Spleen (tissue), 11 donors: ENCODE results near the gene FBXO47. TPM values are rescaled to one million over a fixed set of nuclear protein-coding genes. Genes with fewer than 3 reads are reported as not detected.

ENCODE experiments used
- DNase-seq: peaks from one replicate; pipeline ENCODE4 v3.0.0-alpha.2; 2020
- H3K27ac ChIP-seq, 8 donors: fragments of 200-600 bp; sonication (generic) in 7 of 8; 1 replicate in 4 of 8; 2 replicates in 4 of 8; pipeline versions ENCODE4 v1.5.0 to v1.8.0; 2016 to 2021; ENCODE audit warnings: inconsistent platforms in 4 of 8, mild to moderate bottlenecking in 4 of 8, moderate library complexity in 1 of 8
- H3K27me3 ChIP-seq, 7 donors: fragments of 200-600 bp; sonication (generic) in 6 of 7; replicated peaks in 1 of 7; 1 replicate in 4 of 7; 2 replicates in 3 of 7; pipeline versions ENCODE4 v1.5.0 to v1.8.0; 2016 to 2021; ENCODE audit warnings: inconsistent platforms in 3 of 7, mild to moderate bottlenecking in 1 of 7
- H3K36me3 ChIP-seq, 6 donors: fragments of 200-600 bp; sonication (generic) in 5 of 6; 1 replicate in 4 of 6; 2 replicates in 2 of 6; pipeline versions ENCODE4 v1.5.0 to v1.8.0; 2016 to 2021; ENCODE audit warnings: inconsistent platforms in 2 of 6
- H3K4me1 ChIP-seq, 6 donors: fragments of 200-600 bp; sonication (generic) in 5 of 6; 1 replicate in 3 of 6; 2 replicates in 3 of 6; pipeline versions ENCODE4 v1.5.0 to v1.8.0; 2016 to 2021; ENCODE audit warnings: inconsistent platforms in 3 of 6
- H3K4me3 ChIP-seq, 8 donors: fragments of 200-600 bp; sonication (generic) in 7 of 8; 1 replicate in 4 of 8; 2 replicates in 4 of 8; pipeline versions ENCODE4 v1.5.0 to v1.8.0; 2016 to 2021; ENCODE audit warnings: inconsistent platforms in 4 of 8, mild to moderate bottlenecking in 4 of 8, moderate library complexity in 2 of 8
- H3K9me3 ChIP-seq, 8 donors: fragments of 200-600 bp; sonication (generic) in 7 of 8; 1 replicate in 4 of 8; 2 replicates in 4 of 8; pipeline versions ENCODE4 v1.5.0 to v1.8.0; 2016 to 2021; ENCODE audit warnings: inconsistent platforms in 4 of 8
- POLR2A ChIP-seq, 3 donors: fragments of 450-650 bp; IDR thresholded peaks; one replicate each; pipeline ENCODE4 v1.5.1; 2017; ENCODE audit warnings: antibody characterized with exemption in 3 of 3, mild to moderate bottlenecking in 1 of 3
- POLR2AphosphoS5 ChIP-seq, 3 donors: sonication (generic); formaldehyde crosslinking; IDR thresholded peaks; one replicate each; pipeline ENCODE4 v1.5.1; 2017; ENCODE audit warnings: antibody characterized with exemption in 3 of 3
- WGBS, 5 donors: extraction: QIAGEN DNeasy Blood & Tissue Kit in 3 of 5; methylation state at CpG; one replicate each; pipeline versions ENCODE4 v1.1.5 to v1.1.7; 2013 to 2018; 5-methylcytosine and 5-hydroxymethylcytosine counted together
- intact Hi-C: fragments of 100-400 bp; cut with DNase I; formaldehyde crosslinking; loops from one replicate; pipeline ENCODE4 v1.15.0; 2023; ENCODE audit warnings: low total_unique reads
- polyA plus RNA-seq, 3 donors: library from polyadenylated mRNA; stranded (reverse); fragments of 200-250 nt; gene quantifications; one replicate each; pipeline ENCODE4 v1.2.1, GENCODE V29; 2013
- total RNA-seq, 7 donors: library from RNA; depleted of rRNA in 3 of 7; stranded (reverse); fragments of >200 nt in 3 of 7; fragmentation: NEBNext Ultra II Directional in 4 of 7; extraction: Animal tissue kit (Norgen Biotek cat#: 25700) in 4 of 7; gene quantifications; one replicate each; pipeline versions ENCODE4 v1.1.0 to v1.2.1, GENCODE V29; 2016 to 2021
- TF ChIP-seq, protein P1 (sequence below), 11 experiments: fragments of 200-600 bp in 7 of 11; fragments of 450-650 bp in 4 of 11; sonication (generic) in 4 of 11; IDR thresholded peaks in 8 of 11; conservative IDR thresholded peaks in 3 of 11; 1 replicate in 7 of 11; 2 replicates in 4 of 11; pipeline versions ENCODE4 v1.4.0 to v1.8.0; 2016 to 2021; ENCODE audit warnings: antibody characterized with exemption in 11 of 11, inconsistent platforms in 4 of 11, mild to moderate bottlenecking in 1 of 11
- donor health status: healthy with polysubstance abuse.
- donor health status: DM: no; HTN: no; CAD: no; lungs with moderate emphysema.
- donor health status: DM: no; HTN: no; CAD: no.
- donor health status: Bipolar disorder and iron deficiency.
- donor health status: healthy.
- donor health status: DM: no; HTN: no; CAD: no.
- donor health status: DM: yes; HTN: yes; CAD: no.

FBXO47 gene
- total and polyA plus RNA-seq, 10 donors, result 0.06 TPM; not detected in 9

DNA sequence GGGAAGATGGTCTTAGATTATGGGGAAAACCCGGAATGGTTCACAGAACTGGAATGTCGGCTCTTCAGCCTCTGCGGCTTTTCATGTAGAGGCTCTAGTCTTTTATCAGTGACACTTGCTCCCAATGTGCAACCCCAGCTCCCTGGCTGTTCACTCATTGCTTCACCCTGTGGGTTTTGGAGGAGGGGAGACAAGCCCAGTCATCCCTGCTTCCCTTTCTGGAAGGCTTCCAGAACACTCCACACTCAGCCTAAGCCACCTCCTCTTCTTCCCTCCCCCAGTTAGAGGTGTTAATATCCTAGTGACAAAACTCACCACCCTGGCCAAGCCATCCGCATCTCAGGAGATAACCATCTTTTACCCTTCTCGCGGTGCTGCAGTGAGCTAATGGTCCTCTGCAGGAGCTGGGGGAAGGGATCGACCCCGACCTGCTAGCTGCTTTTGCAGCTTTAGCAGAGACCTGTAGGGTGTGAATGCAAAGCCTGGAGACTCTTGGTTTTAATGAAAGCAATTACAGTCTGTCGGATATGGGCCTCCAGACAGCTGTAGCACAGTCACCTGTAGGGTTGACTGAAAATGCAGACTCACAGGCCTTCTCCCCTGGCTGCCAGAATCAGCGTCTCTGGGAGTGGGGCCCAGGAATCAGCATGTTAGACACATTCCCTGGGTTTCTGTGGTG is 66.1 kb downstream of the FBXO47 start:
- no peak for DNase-seq
- peaks cover 56 to 99% (median 83%) of the 10 kb centered on the region in 6 donors for H3K4me1 ChIP-seq
- intact Hi-C loops, result no loop called here
- H3K27me3 ChIP-seq, result peaks cover 0 to 4% (median 0%) of the 10 kb centered on the region in 7 donors
- no peaks in the 10 kb centered on the region for H3K9me3 ChIP-seq
- peak in 1 of 3 donors; percentile 46 for TF ChIP-seq POLR2AphosphoS5 (IDR thresholded peaks at IDR 0.05)
- TF ChIP-seq POLR2A (IDR thresholded peaks at IDR 0.05), result no peak
- H3K27ac ChIP-seq, result peak overlapping the region in 7 of 8 donors; percentile 65 to 95 (median 88)
- WGBS, 5 donors, result 21 to 47% (median 34%) methylated on average over 10 of the region's 10 CpGs
- H3K4me3 ChIP-seq, result peak overlapping the region in 1 of 8 donors; percentile 22
- peaks cover 0 to 98% (median 27%) of the 10 kb centered on the region in 6 donors for H3K36me3 ChIP-seq

DNA sequence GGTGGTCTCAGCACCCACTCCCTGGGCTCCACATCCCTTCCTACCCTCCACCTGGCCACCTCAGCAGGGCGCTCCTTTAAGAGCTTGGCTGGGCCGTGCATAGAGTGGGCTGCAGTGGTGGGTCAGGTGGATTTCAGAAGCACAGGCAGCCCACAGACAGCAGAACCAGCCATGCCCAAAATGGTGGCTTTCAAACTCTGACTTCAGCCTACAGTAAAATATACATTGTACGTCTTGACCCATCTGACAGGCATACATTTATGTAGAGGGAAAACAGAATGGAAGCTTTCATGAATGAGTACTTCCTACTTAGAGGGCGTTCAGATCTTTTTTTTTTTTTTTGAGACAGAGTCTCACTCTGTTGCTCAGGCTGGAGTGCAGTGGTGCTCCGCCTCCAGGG is 67.8 kb downstream of the FBXO47 start:
- intact Hi-C loops, result no loop called here
- peaks cover 59 to 99% (median 89%) of the 10 kb centered on the region in 6 donors for H3K4me1 ChIP-seq
- peak overlapping the region in 6 of 8 donors; percentile 4 to 65 (median 26) for H3K4me3 ChIP-seq
- TF ChIP-seq POLR2AphosphoS5 (IDR thresholded peaks at IDR 0.05) (no peak), POLR2A (IDR thresholded peaks at IDR 0.05) (no peak)
- TF ChIP-seq, protein P1, sequence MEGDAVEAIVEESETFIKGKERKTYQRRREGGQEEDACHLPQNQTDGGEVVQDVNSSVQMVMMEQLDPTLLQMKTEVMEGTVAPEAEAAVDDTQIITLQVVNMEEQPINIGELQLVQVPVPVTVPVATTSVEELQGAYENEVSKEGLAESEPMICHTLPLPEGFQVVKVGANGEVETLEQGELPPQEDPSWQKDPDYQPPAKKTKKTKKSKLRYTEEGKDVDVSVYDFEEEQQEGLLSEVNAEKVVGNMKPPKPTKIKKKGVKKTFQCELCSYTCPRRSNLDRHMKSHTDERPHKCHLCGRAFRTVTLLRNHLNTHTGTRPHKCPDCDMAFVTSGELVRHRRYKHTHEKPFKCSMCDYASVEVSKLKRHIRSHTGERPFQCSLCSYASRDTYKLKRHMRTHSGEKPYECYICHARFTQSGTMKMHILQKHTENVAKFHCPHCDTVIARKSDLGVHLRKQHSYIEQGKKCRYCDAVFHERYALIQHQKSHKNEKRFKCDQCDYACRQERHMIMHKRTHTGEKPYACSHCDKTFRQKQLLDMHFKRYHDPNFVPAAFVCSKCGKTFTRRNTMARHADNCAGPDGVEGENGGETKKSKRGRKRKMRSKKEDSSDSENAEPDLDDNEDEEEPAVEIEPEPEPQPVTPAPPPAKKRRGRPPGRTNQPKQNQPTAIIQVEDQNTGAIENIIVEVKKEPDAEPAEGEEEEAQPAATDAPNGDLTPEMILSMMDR (IDR thresholded peaks at IDR 0.05 in 8 of 11, conservative IDR thresholded peaks at IDR 0.05 in 3 of 11), result no peak
- peaks cover 0 to 98% (median 17%) of the 10 kb centered on the region in 6 donors for H3K36me3 ChIP-seq
- 29 to 64% (median 39%) methylated on average over 5 of the region's 5 CpGs for WGBS, 5 donors
- no peak for DNase-seq
- peak overlapping the region; percentile 83 to 95 (median 88) for H3K27ac ChIP-seq
- H3K27me3 ChIP-seq, result peaks cover 0 to 4% (median 0%) of the 10 kb centered on the region in 7 donors
- H3K9me3 ChIP-seq, result no peaks in the 10 kb centered on the region

DNA sequence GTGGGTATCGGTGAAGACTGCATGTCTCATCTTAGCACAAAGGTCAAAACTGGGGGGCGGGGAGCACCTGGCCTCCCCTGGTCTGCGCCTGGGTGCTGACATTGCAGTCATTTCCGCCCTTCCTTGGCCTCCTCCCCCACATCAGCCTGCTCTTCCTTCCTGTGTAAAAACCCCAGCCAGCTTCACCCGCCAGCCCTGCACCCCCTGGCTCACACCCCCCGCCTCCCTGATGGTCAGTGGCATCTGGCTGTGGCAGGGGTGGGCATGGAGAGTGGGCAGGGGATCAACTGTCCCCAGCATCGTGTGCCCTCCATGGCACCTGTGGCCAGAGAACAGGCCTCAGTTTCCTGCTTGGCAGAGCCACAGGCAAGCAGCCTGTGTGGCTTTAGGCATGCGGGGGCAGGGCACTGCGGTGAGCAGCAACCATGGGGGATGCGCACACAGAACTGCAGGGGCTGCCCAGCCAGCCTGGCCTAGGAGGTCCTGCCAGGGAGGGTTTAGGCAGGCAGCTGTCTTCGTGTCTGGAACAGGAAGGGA is 68.3 kb downstream of the FBXO47 start:
- TF ChIP-seq POLR2AphosphoS5 (IDR thresholded peaks at IDR 0.05) (peak; percentile 73 to 83 (median 75)), POLR2A (IDR thresholded peaks at IDR 0.05) (no peak)
- peaks cover 0 to 98% (median 12%) of the 10 kb centered on the region in 6 donors for H3K36me3 ChIP-seq
- peak overlapping the region; percentile 83 to 95 (median 88) for H3K27ac ChIP-seq
- peak; percentile 95 for DNase-seq
- intact Hi-C loops, result no loop called here
- peak overlapping the region in 6 of 8 donors; percentile 4 to 65 (median 26) for H3K4me3 ChIP-seq
- peaks cover 64 to 100% (median 95%) of the 10 kb centered on the region in 6 donors for H3K4me1 ChIP-seq
- H3K27me3 ChIP-seq, result peaks cover 0 to 4% (median 0%) of the 10 kb centered on the region in 7 donors
- no peaks in the 10 kb centered on the region for H3K9me3 ChIP-seq
- WGBS, 5 donors, result 6 to 21% (median 7%) methylated on average over 7 to 11 of the region's 11 CpGs

DNA sequence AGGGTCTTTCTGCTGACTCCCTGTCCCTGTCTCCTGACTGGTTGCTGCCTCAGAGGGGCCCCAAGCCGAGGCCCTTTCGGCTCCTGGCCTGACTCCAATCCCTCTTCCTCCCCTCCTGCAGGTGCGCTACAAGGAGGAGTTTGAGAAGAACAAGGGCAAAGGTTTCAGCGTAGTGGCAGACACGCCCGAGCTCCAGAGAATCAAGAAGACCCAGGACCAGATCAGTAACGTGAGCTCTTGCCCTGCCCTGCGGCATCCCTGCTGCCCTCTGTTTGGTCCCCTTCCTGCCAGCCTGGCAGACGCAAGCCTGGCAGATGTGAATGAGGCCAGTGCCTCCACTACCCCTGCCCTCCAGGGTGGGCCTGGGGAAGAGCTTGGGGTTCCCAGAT is 68.9 kb downstream of the FBXO47 start:
- intact Hi-C loops, result no loop called here
- Histone ChIP-seq H3K36me3 (peaks cover 0 to 98% (median 8%) of the 10 kb centered on the region in 6 donors), H3K9me3 (no peaks in the 10 kb centered on the region), H3K27me3 (peaks cover 0 to 4% (median 0%) of the 10 kb centered on the region in 7 donors), H3K4me1 (peaks cover 70 to 100% (median 97%) of the 10 kb centered on the region in 6 donors), H3K27ac (peak overlapping the region; percentile 83 to 95 (median 88)), H3K4me3 (peak overlapping the region in 5 of 8 donors; percentile 4 to 65 (median 28))
- peak; percentile 80 for DNase-seq
- TF ChIP-seq, protein P1 (IDR thresholded peaks at IDR 0.05 in 8 of 11, conservative IDR thresholded peaks at IDR 0.05 in 3 of 11), result no peak
- TF ChIP-seq POLR2A (IDR thresholded peaks at IDR 0.05), result no peak
- no peak for TF ChIP-seq POLR2AphosphoS5 (IDR thresholded peaks at IDR 0.05)
- WGBS, 5 donors, result 3 to 18% (median 12%) methylated on average over 9 of the region's 9 CpGs
